Stimulated activated CD4-positive, alpha-beta T cell treated with anti-CD3 and anti-CD28 coated beads, TNF-alpha, amount 100 ng/mL, for 1 hour (primary cell): ENCODE data around the gene FBXO48.

Source experiments
- DNase-seq, 3 donors: peaks; one replicate each; pipeline ENCODE4 v3.0.0-alpha.2; 2020; ENCODE audit warnings: low read depth in 3 of 3, low spot score in 1 of 3

FBXO48 gene

DNA sequence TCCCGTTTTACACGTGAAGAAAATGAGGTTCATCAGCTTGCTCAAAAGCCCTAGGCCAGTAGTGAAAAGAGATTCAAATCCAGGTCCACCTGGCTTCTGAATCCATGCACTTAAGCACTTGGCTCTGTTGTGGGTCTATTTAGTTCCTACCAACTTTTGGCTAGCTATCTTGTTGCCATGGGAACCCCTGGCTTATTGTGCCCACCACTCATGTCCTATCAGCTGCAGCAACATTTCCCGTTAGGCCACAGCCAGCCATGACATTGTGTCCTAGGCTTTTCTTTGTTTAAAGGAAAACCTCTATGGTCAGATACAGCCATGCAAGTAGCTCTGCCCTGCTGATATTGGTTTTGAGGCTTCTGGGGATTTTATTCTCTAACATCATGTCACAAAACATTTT is 52.2 kb downstream of the FBXO48 start:
- no peak for DNase-seq

GRCh38 chr2:68414452-68414851 is 52.6 kb downstream of the FBXO48 start:
- no peak for DNase-seq

GRCh38 chr2:68413466-68413865 is 53.6 kb downstream of the FBXO48 start:
- DNase-seq: no peak

DNA sequence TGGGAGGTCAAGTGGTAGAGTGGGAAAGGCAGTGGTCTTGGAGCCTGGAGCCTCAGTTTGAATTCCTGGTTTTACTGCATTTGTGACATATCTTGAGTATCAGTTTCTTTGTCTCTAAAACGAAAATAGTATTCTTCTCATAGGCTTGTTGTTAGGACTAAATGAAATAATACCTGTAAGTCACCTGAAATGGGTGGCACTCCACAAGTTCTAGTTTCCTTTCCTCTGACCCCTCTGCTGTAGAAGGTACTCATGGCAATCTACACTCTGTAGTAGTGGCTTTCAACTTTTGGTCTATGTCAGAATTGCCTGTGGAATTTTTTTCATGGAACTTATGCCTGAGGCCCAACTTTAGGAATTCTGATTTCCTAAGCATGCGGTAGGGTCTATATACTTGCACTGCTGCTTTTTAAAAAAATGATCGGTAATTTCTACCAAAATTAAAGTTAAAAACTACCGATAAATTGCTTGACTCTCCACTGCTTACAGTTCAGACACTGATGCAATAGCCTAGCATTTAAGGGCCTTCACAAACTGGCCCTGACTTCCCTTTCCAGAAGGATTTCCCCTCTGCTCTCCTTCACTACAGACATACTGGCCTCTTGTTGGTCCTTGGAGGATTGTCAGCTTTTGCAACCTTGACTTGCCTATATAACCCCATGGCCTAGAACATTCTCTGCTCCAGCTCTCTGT is 54.8 kb downstream of the FBXO48 start:
- DNase-seq: no peak

- no peak for DNase-seq
Observed at GRCh38 chr2:68411397-68412126, 55.5 kb downstream of the FBXO48 start.
